Caco-2 (cell line): ENCODE data around the gene FGF7. TPM values are rescaled to one million over a fixed set of nuclear protein-coding genes. Genes with fewer than 3 reads are reported as not detected.
"Not testable (repeated sequence)": the region's sequence is repeated elsewhere in the genome, so short reads cannot be mapped to it uniquely, and the experiment has no call there.

Source experiments
- BruUV-seq: library from RNA; stranded (reverse); fragments of 400-500 nt; replicated peaks from 2 replicates; lab custom pipeline; 2021; lab: Mats Ljungman, UMichigan
- CTCF ChIA-PET: fragments of 300-600 bp; sonication (Branson Sonifier 250); formaldehyde crosslinking; loops from one replicate; lab custom pipeline; 2022; ENCODE audit warnings: antibody characterized with exemption; lab: Charles Lee
- POLR2A ChIA-PET: fragments of 300-600 bp; sonication (Branson Sonifier 250); formaldehyde crosslinking; loops from one replicate; lab custom pipeline; 2022; ENCODE audit warnings: antibody characterized with exemption; lab: Charles Lee
- DNase-seq, 2 experiments: peaks; one replicate each; pipeline versions ENCODE4 v3.0.0 to v3.0.0-alpha.2; 2020 to 2022
- H3K27me3 ChIP-seq: replicated peaks from 2 replicates; pipeline ENCODE4 v1.6.0; 2011; ENCODE audit warnings: low read length; ENCODE audit not compliant: control insufficient read depth, insufficient read depth
- H3K36me3 ChIP-seq: 2 replicates; pipeline ENCODE4 v1.5.1; 2011; ENCODE audit warnings: low read length; ENCODE audit not compliant: control insufficient read depth, insufficient read depth
- H3K4me1 ChIP-seq: fragments of 250-450 bp; sonication (Bioruptor Pico); 2 replicates; pipeline ENCODE4 v1.5.1; 2020; ENCODE audit warnings: mild to moderate bottlenecking
- H3K4me3 ChIP-seq: 2 replicates; pipeline ENCODE4 v1.5.1; 2011; ENCODE audit warnings: low read depth, mild to moderate bottlenecking, control low read depth, low read length
- H3K9me3 ChIP-seq: fragments of 250-450 bp; sonication (Bioruptor Pico); 2 replicates; pipeline ENCODE4 v1.5.1; 2020; ENCODE audit warnings: mild to moderate bottlenecking, moderate library complexity
- H3K27ac Mint-ChIP-seq: one replicate; pipeline ENCODE4 v1.8.0; 2022; ENCODE audit warnings: mixed read lengths; ENCODE audit not compliant: unreplicated experiment
- H3K27me3 Mint-ChIP-seq: one replicate; pipeline ENCODE4 v1.8.0; 2022; ENCODE audit warnings: mixed read lengths; ENCODE audit not compliant: insufficient read depth, unreplicated experiment
- H3K36me3 Mint-ChIP-seq: one replicate; pipeline ENCODE4 v1.8.0; 2022; ENCODE audit warnings: mild to moderate bottlenecking, mixed read lengths; ENCODE audit not compliant: insufficient read depth, unreplicated experiment
- H3K4me1 Mint-ChIP-seq: one replicate; pipeline ENCODE4 v1.8.0; 2022; ENCODE audit warnings: low read depth, mixed read lengths; ENCODE audit not compliant: unreplicated experiment
- H3K4me3 Mint-ChIP-seq: one replicate; pipeline ENCODE4 v1.8.0; 2022; ENCODE audit warnings: mild to moderate bottlenecking, moderate library complexity, mixed read lengths; ENCODE audit not compliant: unreplicated experiment
- H3K9me3 Mint-ChIP-seq: one replicate; pipeline ENCODE4 v1.8.0; 2022; ENCODE audit warnings: mixed read lengths; ENCODE audit not compliant: unreplicated experiment
- intact Hi-C: fragments of 100-400 bp; cut with micrococcal nuclease; formaldehyde crosslinking; loops from one replicate; pipeline ENCODE4 v1.10.0; 2022; ENCODE audit not compliant: unreplicated experiment
- total RNA-seq: library from RNA; stranded (reverse); gene quantifications from 2 replicates; pipeline ENCODE4 v1.2.3, GENCODE V29; 2022
- TF ChIP-seq, protein P1 (sequence below), 2 experiments: fragments of 200-600 bp in 1 of 2; IDR thresholded peaks; 1 replicate in 1 of 2; 2 replicates in 1 of 2; pipeline versions ENCODE4 v1.5.1 to v1.8.0; 2011 to 2022; ENCODE audit warnings: antibody characterized with exemption in 1 of 2, control low read depth in 1 of 2, inconsistent platforms in 1 of 2, low read depth in 1 of 2, low read length in 1 of 2, mild to moderate bottlenecking in 1 of 2, moderate library complexity in 1 of 2; ENCODE audit not compliant: insufficient read depth in 1 of 2, severe bottlenecking in 1 of 2, unreplicated experiment in 1 of 2

The FGF7 gene
- total RNA-seq, 1 experiment from 2014 or later, result 0.18 TPM

- H3K4me1 Mint-ChIP-seq, result no peaks in the 10 kb centered on the region
- POLR2A ChIA-PET, result no interaction called here
- no peaks in the 10 kb centered on the region for H3K9me3 ChIP-seq
- no peaks in the 10 kb centered on the region for H3K27me3 ChIP-seq
- CTCF ChIA-PET, result no interaction called here
- TF ChIP-seq, protein P1, sequence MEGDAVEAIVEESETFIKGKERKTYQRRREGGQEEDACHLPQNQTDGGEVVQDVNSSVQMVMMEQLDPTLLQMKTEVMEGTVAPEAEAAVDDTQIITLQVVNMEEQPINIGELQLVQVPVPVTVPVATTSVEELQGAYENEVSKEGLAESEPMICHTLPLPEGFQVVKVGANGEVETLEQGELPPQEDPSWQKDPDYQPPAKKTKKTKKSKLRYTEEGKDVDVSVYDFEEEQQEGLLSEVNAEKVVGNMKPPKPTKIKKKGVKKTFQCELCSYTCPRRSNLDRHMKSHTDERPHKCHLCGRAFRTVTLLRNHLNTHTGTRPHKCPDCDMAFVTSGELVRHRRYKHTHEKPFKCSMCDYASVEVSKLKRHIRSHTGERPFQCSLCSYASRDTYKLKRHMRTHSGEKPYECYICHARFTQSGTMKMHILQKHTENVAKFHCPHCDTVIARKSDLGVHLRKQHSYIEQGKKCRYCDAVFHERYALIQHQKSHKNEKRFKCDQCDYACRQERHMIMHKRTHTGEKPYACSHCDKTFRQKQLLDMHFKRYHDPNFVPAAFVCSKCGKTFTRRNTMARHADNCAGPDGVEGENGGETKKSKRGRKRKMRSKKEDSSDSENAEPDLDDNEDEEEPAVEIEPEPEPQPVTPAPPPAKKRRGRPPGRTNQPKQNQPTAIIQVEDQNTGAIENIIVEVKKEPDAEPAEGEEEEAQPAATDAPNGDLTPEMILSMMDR (IDR thresholded peaks at IDR 0.05; ENCODE audit: insufficient read depth in 1 of 2, low read depth in 1 of 2, low read length in 1 of 2, severe bottlenecking in 1 of 2, unreplicated experiment in 1 of 2), result no peak
- H3K36me3 ChIP-seq, result no peaks in the 10 kb centered on the region
- H3K4me1 ChIP-seq, result no peaks in the 10 kb centered on the region; the same call in 1 of the 2 replicates
- H3K4me3 Mint-ChIP-seq, result no peak overlapping the region
- H3K27me3 Mint-ChIP-seq, result peaks cover 10% of the 10 kb centered on the region
- BruUV-seq, result no TSS peak
- intact Hi-C loops, result loop anchor here (10.0 kb wide), 1 partner anchor 532 kb away; no protein-coding TSS in a partner anchor
- no peaks in the 10 kb centered on the region for H3K36me3 Mint-ChIP-seq
- H3K4me3 ChIP-seq, result no peak overlapping the region
- DNase-seq, result no peak
- no peak overlapping the region for H3K27ac Mint-ChIP-seq
- no peaks in the 10 kb centered on the region for H3K9me3 Mint-ChIP-seq
Measured at GRCh38 chr15:49473031-49473430, 50.0 kb downstream of the FGF7 start.

DNA sequence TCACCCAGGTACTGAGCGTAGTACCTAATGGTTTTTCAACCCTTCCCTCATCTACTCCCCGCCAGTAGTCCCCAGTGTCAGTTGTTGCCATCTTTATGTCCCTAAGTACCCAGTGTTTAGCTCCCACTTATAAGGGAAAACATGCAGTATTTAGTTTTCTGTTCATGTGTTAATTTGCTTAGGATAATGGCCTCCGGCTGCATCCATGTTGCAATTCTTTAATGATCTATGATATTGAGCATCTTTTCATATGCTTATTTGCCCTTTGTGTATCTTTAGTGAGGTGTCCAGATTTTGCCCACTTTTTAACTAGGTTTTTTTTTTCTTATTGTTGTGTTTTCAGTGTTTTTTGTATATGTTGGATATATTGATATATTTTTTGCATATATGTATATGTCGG, 55.0 kb downstream of the FGF7 start:
- H3K4me1 ChIP-seq, H3K27me3 ChIP-seq, H3K4me1 Mint-ChIP-seq, H3K4me3 ChIP-seq, H3K36me3 Mint-ChIP-seq, H3K36me3 ChIP-seq, CTCF ChIA-PET, POLR2A ChIA-PET, H3K27me3 Mint-ChIP-seq, H3K27ac Mint-ChIP-seq, BruUV-seq, H3K9me3 Mint-ChIP-seq, H3K4me3 Mint-ChIP-seq, DNase-seq, H3K9me3 ChIP-seq: not testable (repeated sequence)
- intact Hi-C loops, result loop anchor here (10.0 kb wide), 1 partner anchor 527 kb away; no protein-coding TSS in a partner anchor

- CTCF ChIA-PET, result not testable (repeated sequence)
Measured at GRCh38 chr15:49478982-49479381, 55.9 kb downstream of the FGF7 start.

DNA sequence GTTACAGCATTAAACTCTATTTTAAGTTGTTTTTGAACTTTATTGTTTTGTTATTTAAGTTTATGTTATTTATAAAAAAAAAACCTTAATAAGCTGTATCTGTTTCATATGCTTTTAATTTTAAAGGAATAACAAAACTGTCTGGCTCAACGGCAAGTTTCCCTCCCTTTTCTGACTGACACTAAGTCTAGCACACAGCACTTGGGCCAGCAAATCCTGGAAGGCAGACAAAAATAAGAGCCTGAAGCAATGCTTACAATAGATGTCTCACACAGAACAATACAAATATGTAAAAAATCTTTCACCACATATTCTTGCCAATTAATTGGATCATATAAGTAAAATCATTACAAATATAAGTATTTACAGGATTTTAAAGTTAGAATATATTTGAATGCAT, 62.4 kb downstream of the FGF7 start:
- H3K4me3 Mint-ChIP-seq, H3K27me3 Mint-ChIP-seq, H3K9me3 ChIP-seq, H3K4me1 ChIP-seq, H3K36me3 ChIP-seq, H3K36me3 Mint-ChIP-seq, intact Hi-C loops, POLR2A ChIA-PET, BruUV-seq, CTCF ChIA-PET, H3K4me1 Mint-ChIP-seq, H3K9me3 Mint-ChIP-seq, DNase-seq, H3K27ac Mint-ChIP-seq, H3K27me3 ChIP-seq, H3K4me3 ChIP-seq: not testable (repeated sequence)

More at GRCh38 chr15:49478982-49479381, 55.9 kb downstream of the FGF7 start:
- H3K36me3 ChIP-seq, H3K9me3 ChIP-seq, H3K27me3 Mint-ChIP-seq, H3K36me3 Mint-ChIP-seq, BruUV-seq, DNase-seq, H3K27ac Mint-ChIP-seq, H3K4me3 Mint-ChIP-seq, H3K27me3 ChIP-seq, H3K9me3 Mint-ChIP-seq, H3K4me1 Mint-ChIP-seq, H3K4me1 ChIP-seq, POLR2A ChIA-PET, H3K4me3 ChIP-seq: not testable (repeated sequence)
- intact Hi-C loops, result loop anchor here (10.0 kb wide), 1 partner anchor 526 kb away; no protein-coding TSS in a partner anchor
